ENCODE results near the gene PIBF1. TPM values are rescaled to one million over a fixed set of nuclear protein-coding genes. Genes with fewer than 3 reads are reported as not detected.

Gene PIBF1
- total RNA-seq, 4 donors from 2014 or later, result 8.2 to 30.8 (median 14.3) TPM

DNA sequence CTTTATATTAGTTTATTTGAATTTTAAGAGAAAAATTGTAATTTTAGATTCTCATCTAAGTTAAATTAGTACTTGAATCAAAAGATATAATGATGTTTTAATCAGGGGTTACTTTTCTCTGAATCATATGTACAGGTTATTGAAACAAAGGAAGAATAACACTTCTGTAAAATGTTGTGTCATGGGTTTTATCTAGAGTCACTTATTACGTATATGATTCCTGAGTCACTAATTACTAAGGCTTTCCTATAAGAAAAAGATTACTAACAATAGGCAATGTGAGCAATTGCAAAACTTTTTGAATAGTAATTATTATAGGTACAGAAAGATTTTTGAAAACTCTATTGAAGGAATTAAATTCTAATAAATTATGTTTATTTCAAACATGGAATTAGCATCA, 177.7 kb downstream of the PIBF1 start:
- intact Hi-C loops (cut with DNase I; ENCODE audit: low total_unique reads), result no loop called here
- H3K36me3 ChIP-seq, result no peaks in the 10 kb centered on the region
- H3K9me3 ChIP-seq, result no peaks in the 10 kb centered on the region
- H3K27me3 ChIP-seq, result no peaks in the 10 kb centered on the region
- H3K4me1 ChIP-seq, result peaks cover 3 to 22% (median 11%) of the 10 kb centered on the region in 4 donors
- WGBS, 2 donors (ENCODE audit: low coverage in 1 of 2), result 54 to 59% methylated on average over 1 of the region's 1 CpG
- H3K27ac ChIP-seq, result peak overlapping the region; percentile 30 to 67 (median 55)
- H3K4me3 ChIP-seq, result no peak overlapping the region
- in situ Hi-C loops (cut with MboI; ENCODE audit: low pct_ligation_motif_present in 1 of 4, low pct_unique_long_range_greater_than_20kb in 1 of 4, low sequenced_read_pairs in 3 of 4), result no loop called here
- no peak for DNase-seq
- TF ChIP-seq POLR2A (IDR thresholded peaks at IDR 0.05), result no peak
- no peak for TF ChIP-seq EP300 (IDR thresholded peaks at IDR 0.05; ENCODE audit: low read depth)
- no peak for TF ChIP-seq POLR2AphosphoS5 (IDR thresholded peaks at IDR 0.05)
- TF ChIP-seq, protein P1, sequence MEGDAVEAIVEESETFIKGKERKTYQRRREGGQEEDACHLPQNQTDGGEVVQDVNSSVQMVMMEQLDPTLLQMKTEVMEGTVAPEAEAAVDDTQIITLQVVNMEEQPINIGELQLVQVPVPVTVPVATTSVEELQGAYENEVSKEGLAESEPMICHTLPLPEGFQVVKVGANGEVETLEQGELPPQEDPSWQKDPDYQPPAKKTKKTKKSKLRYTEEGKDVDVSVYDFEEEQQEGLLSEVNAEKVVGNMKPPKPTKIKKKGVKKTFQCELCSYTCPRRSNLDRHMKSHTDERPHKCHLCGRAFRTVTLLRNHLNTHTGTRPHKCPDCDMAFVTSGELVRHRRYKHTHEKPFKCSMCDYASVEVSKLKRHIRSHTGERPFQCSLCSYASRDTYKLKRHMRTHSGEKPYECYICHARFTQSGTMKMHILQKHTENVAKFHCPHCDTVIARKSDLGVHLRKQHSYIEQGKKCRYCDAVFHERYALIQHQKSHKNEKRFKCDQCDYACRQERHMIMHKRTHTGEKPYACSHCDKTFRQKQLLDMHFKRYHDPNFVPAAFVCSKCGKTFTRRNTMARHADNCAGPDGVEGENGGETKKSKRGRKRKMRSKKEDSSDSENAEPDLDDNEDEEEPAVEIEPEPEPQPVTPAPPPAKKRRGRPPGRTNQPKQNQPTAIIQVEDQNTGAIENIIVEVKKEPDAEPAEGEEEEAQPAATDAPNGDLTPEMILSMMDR (IDR thresholded peaks at IDR 0.05), result no peak

DNA sequence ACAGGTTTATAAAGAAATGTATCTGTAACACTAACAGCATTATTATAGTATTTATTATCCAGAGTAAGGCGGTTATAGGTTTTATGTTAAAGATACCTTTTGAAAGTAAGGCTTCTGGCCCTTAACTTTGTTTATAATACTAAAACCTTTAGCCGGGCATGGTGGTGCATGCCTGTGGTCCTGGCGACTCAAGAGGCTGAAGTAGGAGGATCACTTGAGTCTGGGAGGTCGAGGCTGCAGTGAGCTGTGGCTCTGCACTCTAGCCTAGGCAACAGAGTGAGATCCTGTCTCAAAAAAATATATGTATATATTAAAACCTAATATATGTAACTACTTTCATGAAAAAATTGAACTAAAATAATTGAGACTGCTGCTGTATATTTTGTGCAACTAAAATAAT, 178.2 kb downstream of the PIBF1 start:
- H3K36me3 ChIP-seq, result no peaks in the 10 kb centered on the region
- DNase-seq, result no peak
- no peak for TF ChIP-seq POLR2AphosphoS5 (IDR thresholded peaks at IDR 0.05)
- no peaks in the 10 kb centered on the region for H3K27me3 ChIP-seq
- H3K9me3 ChIP-seq, result no peaks in the 10 kb centered on the region
- in situ Hi-C loops (cut with MboI; ENCODE audit: low pct_ligation_motif_present in 1 of 4, low pct_unique_long_range_greater_than_20kb in 1 of 4, low sequenced_read_pairs in 3 of 4) (no loop called here), intact Hi-C loops (cut with DNase I; ENCODE audit: low total_unique reads) (no loop called here)
- H3K4me1 ChIP-seq, result peaks cover 3 to 22% (median 11%) of the 10 kb centered on the region in 4 donors
- WGBS, 2 donors (ENCODE audit: low coverage in 1 of 2), result 40 to 84% methylated on average over 1 to 4 of the region's 4 CpGs
- peak overlapping the region; percentile 30 to 67 (median 55) for H3K27ac ChIP-seq
- no peak overlapping the region for H3K4me3 ChIP-seq

DNA sequence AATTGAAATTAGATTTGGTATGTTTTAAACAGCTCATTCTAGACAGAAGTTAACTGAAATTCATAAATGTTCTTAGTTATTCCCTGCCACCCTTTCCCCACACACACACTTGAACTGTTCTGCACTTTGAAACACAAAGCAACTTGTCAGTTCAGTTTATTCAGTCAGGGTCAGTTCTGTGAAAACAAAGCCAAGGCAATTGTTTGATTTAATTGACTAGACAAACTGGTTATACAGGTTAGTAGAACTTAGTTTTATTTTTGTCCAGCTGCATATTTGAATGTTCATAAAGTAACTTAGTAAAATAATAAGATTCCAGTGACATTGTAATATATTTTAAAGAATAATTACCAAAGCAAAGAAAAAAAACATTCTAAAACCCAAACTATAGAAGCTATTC, 178.6 kb downstream of the PIBF1 start:
- peak overlapping the region; percentile 30 to 67 (median 55) for H3K27ac ChIP-seq
- no peaks in the 10 kb centered on the region for H3K27me3 ChIP-seq
- no peak for DNase-seq

DNA sequence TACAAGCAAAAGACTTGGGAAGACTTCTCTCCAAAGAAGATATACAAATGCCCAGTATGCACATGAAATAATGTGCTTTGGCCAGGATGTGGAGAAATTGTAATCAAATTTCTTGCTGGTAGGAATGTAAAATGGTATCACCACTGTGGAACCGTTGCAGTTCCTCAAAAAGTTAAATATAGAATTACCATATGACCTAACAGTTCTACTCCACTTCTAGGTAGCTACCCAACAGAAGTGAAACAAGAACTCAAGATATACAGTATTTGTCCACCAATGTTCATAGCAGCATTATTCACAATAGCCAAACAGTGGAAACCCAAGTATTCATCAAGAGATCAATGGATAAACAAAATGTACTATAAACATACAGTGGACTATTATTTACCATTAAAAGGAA, 181.8 kb downstream of the PIBF1 start:
- intact Hi-C loops (cut with DNase I; ENCODE audit: low total_unique reads) (no loop called here), in situ Hi-C loops (cut with MboI; ENCODE audit: low pct_ligation_motif_present in 1 of 4, low pct_unique_long_range_greater_than_20kb in 1 of 4, low sequenced_read_pairs in 3 of 4) (no loop called here)
- H3K36me3 ChIP-seq, result no peaks in the 10 kb centered on the region
- peaks cover 3 to 22% (median 11%) of the 10 kb centered on the region in 4 donors for H3K4me1 ChIP-seq
- 78 to 80% methylated on average over 1 of the region's 1 CpG for WGBS, 2 donors (ENCODE audit: low coverage in 1 of 2)
- DNase-seq, result no peak
- H3K27me3 ChIP-seq, result no peaks in the 10 kb centered on the region
- H3K27ac ChIP-seq, result no peak overlapping the region
- TF ChIP-seq POLR2A (IDR thresholded peaks at IDR 0.05) (no peak), EP300 (IDR thresholded peaks at IDR 0.05; ENCODE audit: low read depth) (no peak), POLR2AphosphoS5 (IDR thresholded peaks at IDR 0.05) (no peak)
- TF ChIP-seq, protein P1 (IDR thresholded peaks at IDR 0.05), result no peak
- no peak overlapping the region for H3K4me3 ChIP-seq
- no peaks in the 10 kb centered on the region for H3K9me3 ChIP-seq

More for the DNA sequence above, 178.6 kb downstream of the PIBF1 start:
- Histone ChIP-seq H3K4me1 (peaks cover 3 to 22% (median 11%) of the 10 kb centered on the region in 4 donors), H3K4me3 (no peak overlapping the region), H3K9me3 (no peaks in the 10 kb centered on the region), H3K36me3 (no peaks in the 10 kb centered on the region)
- intact Hi-C loops (cut with DNase I; ENCODE audit: low total_unique reads), result no loop called here
- TF ChIP-seq POLR2A (IDR thresholded peaks at IDR 0.05) (no peak), POLR2AphosphoS5 (IDR thresholded peaks at IDR 0.05) (peak in 1 of 3 donors; percentile 50)
- in situ Hi-C loops (cut with MboI; ENCODE audit: low pct_ligation_motif_present in 1 of 4, low pct_unique_long_range_greater_than_20kb in 1 of 4, low sequenced_read_pairs in 3 of 4), result no loop called here

DNA sequence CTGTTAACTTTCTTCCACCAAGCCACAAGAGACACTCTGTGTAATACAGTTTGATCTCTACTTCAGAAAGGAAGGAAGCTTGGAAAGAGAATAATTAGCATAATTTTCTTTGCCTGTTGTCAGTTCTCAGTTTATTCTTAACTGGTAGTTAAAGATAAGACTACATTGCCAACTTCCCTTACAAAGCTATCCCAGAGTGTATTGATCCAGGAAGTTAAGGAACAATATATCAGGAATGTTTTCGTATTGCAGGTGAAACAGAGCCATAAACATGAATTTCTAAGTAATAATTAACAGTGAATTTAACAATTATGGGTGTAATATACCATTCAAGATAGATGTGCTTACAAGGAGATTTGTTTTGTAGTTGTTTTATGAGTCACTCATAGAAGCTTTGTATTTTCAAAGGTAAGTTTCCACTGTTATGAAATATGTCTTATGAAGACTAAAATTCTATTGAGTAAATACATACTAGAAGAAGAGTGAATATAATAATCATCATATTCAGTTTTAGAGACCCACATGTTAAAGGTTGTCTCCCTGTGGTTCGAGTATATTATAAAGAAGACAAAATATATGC, 188.5 kb downstream of the PIBF1 start:
- intact Hi-C loops (cut with DNase I; ENCODE audit: low total_unique reads), result loop anchor here (10.0 kb wide), 1 partner anchor 1396 kb away; no protein-coding TSS in a partner anchor
- TF ChIP-seq EP300 (IDR thresholded peaks at IDR 0.05; ENCODE audit: low read depth) (no peak), POLR2AphosphoS5 (IDR thresholded peaks at IDR 0.05) (peak in 1 of 3 donors; percentile 30), POLR2A (IDR thresholded peaks at IDR 0.05) (no peak)
- 48 to 60% methylated on average over 2 of the region's 2 CpGs for WGBS, 2 donors (ENCODE audit: low coverage in 1 of 2)
- H3K9me3 ChIP-seq, result no peaks in the 10 kb centered on the region
- peak overlapping the region; percentile 60 to 73 (median 69) for H3K27ac ChIP-seq
- DNase-seq, result no peak
- no peaks in the 10 kb centered on the region for H3K27me3 ChIP-seq
- H3K4me3 ChIP-seq, result peak overlapping the region in 1 of 4 donors; percentile 2
- in situ Hi-C loops (cut with MboI; ENCODE audit: low pct_ligation_motif_present in 1 of 4, low pct_unique_long_range_greater_than_20kb in 1 of 4, low sequenced_read_pairs in 3 of 4), result no loop called here
- H3K36me3 ChIP-seq, result no peaks in the 10 kb centered on the region
- peaks cover 0 to 18% (median 3%) of the 10 kb centered on the region in 4 donors for H3K4me1 ChIP-seq

Data from transverse colon (tissue), 4 donors.